RCC 7860 (cell line): Measurements from ENCODE around the gene ENTHD1.
"Not testable (repeated sequence)": the region's sequence is repeated elsewhere in the genome, so short reads cannot be mapped to it uniquely, and the experiment has no call there.

ENCODE experiments used
- DNase-seq: peaks from one replicate; pipeline ENCODE4 v3.0.0-alpha.2; 2015; ENCODE audit warnings: low spot score
- FAIRE-seq: peaks from 2 replicates; lab custom pipeline; 2012; peaks lifted over from hg19 to GRCh38; lab: Jason Lieb, UNC

The ENTHD1 gene

DNA sequence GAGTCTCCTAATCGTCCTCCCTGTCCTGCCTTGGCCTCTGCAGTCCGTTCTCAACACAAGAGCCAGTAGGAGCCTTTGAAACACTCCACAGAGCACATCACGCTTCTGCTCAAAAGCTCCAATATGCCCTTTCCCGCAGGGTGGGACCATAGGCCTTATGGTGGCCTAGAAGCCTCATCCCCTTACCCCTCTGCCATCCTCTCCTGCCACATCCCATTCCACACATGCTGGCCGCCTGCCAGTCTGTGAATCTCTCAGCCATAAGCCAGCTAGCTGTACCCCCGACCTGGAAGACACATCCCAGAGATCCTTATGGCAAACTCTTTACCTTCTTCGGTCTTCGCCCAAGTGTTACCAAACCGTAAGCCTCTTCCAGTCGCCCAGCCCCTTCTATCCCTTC, 157.8 kb downstream of the ENTHD1 start:
- DNase-seq (no peak), FAIRE-seq (no peak)

DNA sequence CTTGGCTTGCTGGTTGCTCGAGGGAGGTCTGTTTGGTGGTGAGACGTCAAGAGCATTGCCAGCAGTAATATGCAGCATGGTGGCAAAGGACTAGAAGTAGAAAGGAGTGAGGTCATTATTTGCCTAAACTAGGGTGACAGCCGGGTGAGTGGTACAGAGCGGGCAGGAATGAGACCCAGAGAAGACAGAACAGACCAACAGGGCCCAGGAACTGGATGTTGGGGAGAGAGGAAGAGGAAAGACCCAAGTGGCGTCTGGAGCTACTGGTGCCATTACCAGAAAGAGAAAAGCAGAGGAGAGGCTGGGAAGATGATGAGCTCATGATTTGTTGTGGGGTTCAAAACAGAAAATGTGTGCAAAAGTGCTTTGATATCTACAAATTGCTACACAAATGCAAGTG, 158.7 kb downstream of the ENTHD1 start:
- DNase-seq (no peak), FAIRE-seq (no peak)

DNA sequence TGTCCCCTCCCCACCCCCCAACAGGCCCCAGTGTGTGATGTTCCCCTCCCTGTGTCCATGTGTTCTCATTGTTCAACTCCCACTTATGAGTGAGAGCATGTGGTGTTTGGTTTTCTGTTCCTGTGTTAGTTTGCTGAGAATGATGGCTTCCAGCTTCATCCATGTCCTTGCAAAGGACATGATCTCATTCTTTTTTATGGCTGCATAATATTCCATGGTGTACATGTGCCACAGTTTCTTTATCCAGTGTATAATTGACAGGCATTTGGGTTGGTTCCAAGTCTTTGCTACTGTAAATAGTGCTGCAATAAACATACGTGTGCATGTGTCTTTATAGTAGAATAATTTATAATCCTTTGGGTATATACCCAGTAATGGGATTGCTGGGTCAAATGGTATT, 159.5 kb downstream of the ENTHD1 start:
- not testable (repeated sequence) for DNase-seq, FAIRE-seq

DNA sequence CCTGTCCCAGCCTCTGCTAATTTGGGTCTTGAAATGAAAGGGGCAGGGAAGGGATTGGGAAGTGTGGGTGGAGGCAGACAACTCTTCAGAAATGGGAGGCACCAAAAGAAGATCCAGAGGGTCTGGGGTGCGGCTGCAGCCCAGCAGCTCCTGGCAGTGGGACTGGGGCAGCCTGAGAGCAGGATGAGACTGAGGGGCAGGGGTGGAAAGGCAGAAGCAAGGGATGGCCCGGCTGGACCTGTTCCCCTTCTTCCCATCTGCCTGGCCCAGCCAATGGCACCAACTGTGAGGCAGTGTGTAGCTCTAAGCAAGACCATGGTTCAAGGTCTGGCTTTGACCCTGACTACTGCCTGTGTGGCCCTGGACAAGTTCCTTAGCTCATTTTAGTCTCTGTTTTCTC, 160.4 kb downstream of the ENTHD1 start:
- DNase-seq (no peak), FAIRE-seq (no peak)

DNA sequence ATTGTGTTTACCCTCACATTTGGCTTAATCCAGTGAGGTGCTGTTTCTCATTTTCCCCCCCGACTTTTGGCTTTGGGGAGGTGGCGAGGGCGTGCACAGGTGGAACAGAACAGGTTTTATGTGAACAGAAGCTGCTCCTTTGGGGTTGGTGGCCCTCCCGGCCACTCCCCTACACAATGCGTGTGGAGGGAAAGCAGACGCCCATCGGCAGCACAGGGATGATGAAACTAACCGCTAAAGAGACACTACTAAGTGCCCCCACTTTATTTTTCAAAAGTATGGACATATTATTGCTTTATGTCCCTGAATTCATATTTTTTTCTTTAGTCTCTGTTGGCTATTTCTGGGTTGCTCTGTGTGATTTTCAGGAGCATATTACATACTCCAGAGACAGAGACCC, 160.9 kb downstream of the ENTHD1 start:
- no peak for FAIRE-seq
- no peak for DNase-seq

DNA sequence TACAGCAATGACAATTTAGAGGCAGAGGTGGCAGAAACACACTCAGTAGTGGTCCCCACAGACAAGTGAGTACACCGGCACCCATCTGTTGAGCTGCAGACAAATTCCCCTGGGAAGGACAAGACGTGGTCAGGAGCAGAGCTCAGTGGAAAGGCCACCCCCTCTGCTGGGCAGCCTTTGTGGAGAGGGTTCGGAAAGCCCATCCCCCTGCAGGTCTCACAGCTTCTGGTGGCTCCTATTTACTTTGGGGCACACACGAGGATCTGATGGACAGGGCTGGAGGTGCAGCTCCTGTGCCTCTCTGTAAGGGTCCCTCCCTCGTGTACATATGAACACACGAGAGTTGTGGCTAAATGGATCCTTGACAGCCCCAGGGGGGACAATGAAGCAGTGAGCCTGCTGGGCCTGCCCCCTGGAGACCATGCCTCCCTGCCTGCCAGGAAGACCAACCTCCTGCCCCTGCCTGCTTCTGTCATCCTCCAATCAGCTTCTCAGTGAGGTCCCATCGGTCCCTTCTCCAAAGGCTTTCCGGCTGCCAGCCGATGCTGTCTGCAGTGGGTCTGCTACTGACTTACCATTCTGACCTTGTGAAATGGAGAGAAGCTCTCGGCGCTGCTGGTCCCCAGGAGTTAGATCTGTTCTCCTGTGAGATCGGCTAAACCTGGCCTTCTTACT, 161.5 kb downstream of the ENTHD1 start:
- FAIRE-seq (no peak), DNase-seq (no peak)

DNA sequence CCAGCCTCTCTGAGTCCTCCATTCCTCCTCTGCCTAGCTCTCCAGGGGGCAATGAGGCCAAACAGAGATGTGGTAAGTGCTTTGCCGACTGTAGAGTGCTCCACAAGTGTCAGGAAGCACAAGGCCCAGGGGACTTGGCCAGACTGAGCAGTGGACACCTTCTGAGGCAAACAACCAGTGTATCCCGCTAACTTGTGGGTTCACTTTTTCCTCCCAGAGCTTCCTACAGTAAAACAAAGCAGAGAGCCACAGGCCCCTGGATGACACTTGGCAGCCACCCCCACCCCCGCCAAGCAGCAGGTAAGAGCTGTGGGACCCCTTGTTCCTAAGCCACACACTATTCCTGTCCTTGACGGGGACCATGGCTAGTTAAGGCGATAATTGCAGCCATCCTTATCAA, 162.1 kb downstream of the ENTHD1 start:
- FAIRE-seq = no peak
- DNase-seq = no peak

GRCh38 chr22:39729141-39729934, 164.2 kb downstream of the ENTHD1 start:
- DNase-seq = no peak
- FAIRE-seq = no peak

DNA sequence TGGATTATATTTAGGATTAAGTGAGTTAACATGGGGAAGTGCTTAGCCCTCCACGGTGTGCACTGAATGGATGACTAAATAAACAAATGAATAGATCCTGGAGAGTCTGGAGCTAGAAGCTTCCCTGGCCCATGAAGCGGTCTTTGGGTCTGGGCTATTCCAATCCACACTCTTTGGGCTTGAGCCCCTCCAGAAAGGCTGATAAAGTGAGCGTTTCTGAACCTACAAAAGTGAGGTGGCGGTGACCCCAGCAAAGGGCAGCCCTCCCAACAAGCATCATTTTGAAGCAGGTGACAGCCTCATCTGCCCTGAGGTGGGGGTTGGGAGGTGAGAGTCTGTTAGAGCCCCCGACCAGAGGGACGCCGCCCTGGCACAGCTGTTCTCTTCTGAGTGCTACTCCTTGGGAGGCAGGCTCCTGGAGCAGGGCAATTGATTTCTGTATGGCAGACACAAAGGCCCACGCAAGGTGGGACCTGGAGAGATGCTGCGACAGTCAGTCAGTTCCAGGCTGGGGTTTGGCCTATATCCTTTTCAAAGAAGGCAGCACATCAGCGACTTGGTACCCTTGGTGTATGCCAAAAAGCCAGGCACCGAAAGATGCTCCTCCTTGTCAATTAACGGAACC, 165.2 kb downstream of the ENTHD1 start:
- FAIRE-seq (no peak), DNase-seq (no peak)

DNA sequence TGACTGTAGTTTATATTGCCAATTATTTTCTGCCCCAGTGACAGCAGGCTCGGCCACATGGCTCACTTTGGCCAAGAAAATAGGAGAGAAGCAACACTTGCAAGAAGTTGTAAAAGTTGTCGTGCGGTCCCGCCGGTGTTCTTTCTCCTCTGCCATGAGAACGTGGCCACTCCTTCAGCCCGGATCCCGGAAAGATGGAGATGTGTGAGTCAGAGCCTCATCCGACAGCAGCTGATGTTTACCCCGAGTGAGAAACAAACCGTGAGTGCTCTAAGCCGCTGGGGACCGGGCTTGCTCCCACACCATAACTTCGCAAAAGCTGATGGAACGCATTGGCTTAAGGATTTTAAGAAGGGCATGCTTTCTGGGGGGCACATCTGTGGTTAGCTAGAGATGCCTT, 166.0 kb downstream of the ENTHD1 start:
- no peak for FAIRE-seq
- no peak for DNase-seq

DNA sequence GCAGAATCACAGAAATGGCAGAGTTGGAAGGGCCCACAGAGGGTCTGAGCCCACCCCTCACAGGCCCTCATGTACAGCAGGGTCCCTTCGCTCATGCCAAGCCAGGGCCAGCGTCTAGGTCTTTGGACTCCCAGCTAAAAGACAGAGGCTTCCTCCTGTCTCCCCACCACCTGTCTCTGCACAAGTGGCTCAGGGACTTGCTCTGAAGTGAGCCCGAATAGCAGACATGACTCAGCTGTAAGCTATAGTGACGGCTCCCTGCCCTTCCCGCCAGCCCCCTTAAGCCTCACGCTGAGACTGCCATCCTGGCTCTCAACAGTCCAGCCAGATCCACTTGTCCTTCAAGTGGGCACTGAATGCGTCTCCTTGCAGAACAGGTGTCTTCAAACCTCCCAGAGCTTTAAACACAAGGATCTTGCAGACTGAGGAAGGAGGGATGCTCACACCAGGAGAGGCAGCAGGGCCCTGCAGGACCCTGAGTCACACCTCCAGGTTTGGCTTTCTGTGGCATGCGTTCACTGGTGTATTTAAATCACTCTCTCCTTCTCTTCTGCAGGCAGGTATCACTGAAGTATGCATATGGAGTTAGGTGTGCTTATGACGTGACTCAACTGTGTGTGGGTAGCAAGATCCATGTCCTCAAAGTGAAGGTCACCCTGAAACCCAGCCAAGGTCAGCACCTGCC, 168.1 kb downstream of the ENTHD1 start:
- no peak for DNase-seq
- FAIRE-seq = no peak

DNA sequence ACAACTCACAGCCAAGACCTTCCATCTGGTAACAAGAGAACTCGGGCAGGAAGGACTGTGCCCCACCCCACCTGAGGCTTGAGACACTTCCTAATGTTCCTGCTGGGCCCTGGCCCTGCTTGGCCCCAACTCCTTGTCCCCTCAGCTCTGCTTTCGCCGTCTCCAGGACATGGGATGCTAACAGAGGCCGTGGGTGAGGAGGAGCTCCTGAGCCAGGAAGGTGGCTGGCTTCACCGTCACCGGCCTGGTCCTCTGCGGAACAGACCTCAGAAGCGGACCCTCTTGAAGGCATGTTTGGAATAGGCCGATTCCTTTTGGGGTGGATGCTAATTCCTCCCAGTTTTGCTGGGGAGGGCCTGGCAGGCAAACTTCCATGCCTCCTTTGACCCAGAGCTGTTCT, 168.7 kb downstream of the ENTHD1 start:
- DNase-seq (no peak), FAIRE-seq (no peak)

GRCh38 chr22:39724390-39724789, 169.2 kb downstream of the ENTHD1 start:
- DNase-seq (no peak), FAIRE-seq (no peak)

- FAIRE-seq = no peak
Observed at GRCh38 chr22:39723899-39724351, 169.6 kb downstream of the ENTHD1 start.

GRCh38 chr22:39723463-39723862, 170.1 kb downstream of the ENTHD1 start:
- no peak for DNase-seq
- no peak for FAIRE-seq

More at GRCh38 chr22:39723899-39724351, 169.6 kb downstream of the ENTHD1 start:
- DNase-seq = peak; percentile 6

DNA sequence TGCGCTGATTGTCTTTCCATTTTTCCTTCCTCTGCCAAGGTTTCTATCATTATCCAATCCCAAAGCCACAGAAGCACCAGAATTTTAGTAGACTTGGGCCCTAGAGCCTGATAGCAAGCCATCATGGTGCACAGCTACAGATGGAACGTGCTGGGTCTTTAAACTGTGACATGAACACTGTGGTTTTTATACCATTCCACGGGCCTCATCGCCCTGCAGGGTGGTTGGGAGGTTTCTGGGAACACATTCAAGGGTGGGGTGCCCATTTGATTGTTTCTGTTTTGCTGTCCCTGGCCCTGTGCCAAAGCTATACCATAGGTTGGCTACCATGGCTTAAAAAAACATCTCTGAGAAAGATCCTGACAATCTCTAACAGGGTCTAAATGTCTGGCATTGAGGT, 171.1 kb downstream of the ENTHD1 start:
- FAIRE-seq (no peak), DNase-seq (no peak)

GRCh38 chr22:39722032-39722325, 171.6 kb downstream of the ENTHD1 start:
- no peak for DNase-seq
- no peak for FAIRE-seq

- no peak for DNase-seq
- FAIRE-seq = no peak
Observed at GRCh38 chr22:39721206-39722031, 172.1 kb downstream of the ENTHD1 start.

DNA sequence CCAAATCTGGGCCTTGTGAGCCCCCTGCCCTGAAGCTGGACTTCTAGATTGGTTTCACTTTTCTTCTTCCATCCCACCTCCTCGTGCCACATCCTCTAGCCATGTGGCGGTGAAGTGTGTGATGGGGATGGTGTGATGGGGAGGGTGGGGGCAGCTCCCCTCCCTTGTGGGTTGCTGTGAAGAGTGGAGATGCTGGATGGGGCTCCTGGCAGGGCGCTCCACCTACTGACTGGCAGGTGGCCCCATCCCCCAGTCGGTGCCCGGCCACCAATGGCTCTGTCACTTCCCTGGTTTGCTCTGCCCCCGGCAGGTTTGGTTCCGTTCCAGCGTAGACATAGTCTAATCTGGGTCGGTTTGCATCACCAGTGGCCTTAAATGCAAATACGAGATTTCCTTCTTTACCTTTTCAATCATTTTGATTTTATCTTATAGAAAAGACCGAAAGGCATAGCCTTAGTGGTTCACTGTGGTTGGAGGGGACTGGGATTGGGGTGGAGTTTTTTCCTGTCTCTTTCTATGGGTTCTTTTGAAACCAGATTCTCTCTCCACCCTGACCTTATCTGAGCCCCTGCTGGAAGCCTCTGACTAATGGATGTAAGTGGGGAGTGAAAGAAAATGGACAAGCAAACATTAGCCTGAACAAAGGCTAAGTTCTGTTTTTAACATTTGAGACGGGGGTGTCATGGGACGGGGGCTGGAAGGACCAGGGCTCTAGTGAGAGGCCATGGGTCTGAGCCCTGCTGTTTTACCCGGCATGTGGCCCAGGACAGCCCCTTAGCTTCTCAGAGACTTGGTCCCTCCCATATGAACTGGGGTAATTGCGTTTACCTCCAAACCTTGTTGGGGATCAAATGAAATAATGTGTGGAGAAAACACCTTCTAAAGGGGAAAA, 173.8 kb downstream of the ENTHD1 start:
- no peak for FAIRE-seq
- DNase-seq = no peak
